Measurements from ENCODE around the gene ELSPBP1. TPM values are rescaled to one million over a fixed set of nuclear protein-coding genes. Genes with fewer than 3 reads are reported as not detected.

ELSPBP1 gene
- polyA plus RNA-seq, 1 donor (not counting 4 experiments of a cell fraction or from before 2014, with no cell fraction given), result not detected

- no peak for TF ChIP-seq CTCF (optimal IDR thresholded peaks at IDR 0.05 in 1 of 3, IDR thresholded peaks at IDR 0.05 in 1 of 3, conservative IDR thresholded peaks at IDR 0.05 in 1 of 3; ENCODE audit: extremely low read depth in 1 of 3, insufficient read depth in 2 of 3, low read length in 3 of 3)
- TF ChIP-seq EZH2 (IDR thresholded peaks at IDR 0.05; ENCODE audit: low read length), result no peak
- no peak overlapping the region for H3K4me2 ChIP-seq (ENCODE audit: control insufficient read depth, extremely low read depth, insufficient read depth, low read depth, low read length)
- FAIRE-seq (no peak), DNase-seq (ENCODE audit: low read depth, low spot score) (no peak)
- H3K27me3 ChIP-seq (ENCODE audit: control insufficient read depth, extremely low read depth, insufficient read depth, low read length), result no peaks in the 10 kb centered on the region
- no peak overlapping the region for H3K27ac ChIP-seq (ENCODE audit: control insufficient read depth, insufficient read depth, low read length)
- H3K9me3 ChIP-seq (ENCODE audit: control insufficient read depth, low read depth, low read length), result no peaks in the 10 kb centered on the region
- H3K9ac ChIP-seq (ENCODE audit: control insufficient read depth, extremely low read depth, insufficient read depth, low read length), result no peak overlapping the region
- H3K4me1 ChIP-seq (ENCODE audit: control insufficient read depth, extremely low read depth, insufficient read depth, low read length), result no peaks in the 10 kb centered on the region
- dilution Hi-C loops (cut with MboI; ENCODE audit: extremely low pct_ligation_motif_present, low sequenced_read_pairs), result no loop called here
- no peaks in the 10 kb centered on the region for H3K79me2 ChIP-seq (ENCODE audit: control insufficient read depth, insufficient read depth, low read length)
- no peak overlapping the region for H2AFZ ChIP-seq (ENCODE audit: control insufficient read depth, low read length)
- H3K9me1 ChIP-seq (ENCODE audit: control insufficient read depth, extremely low read depth, insufficient read depth, low read length), result no peaks in the 10 kb centered on the region
- no peak overlapping the region for H3K4me3 ChIP-seq (ENCODE audit: control insufficient read depth in 2 of 3, extremely low read depth in 1 of 3, insufficient read depth in 2 of 3, low read depth in 1 of 3, low read length in 3 of 3)
- H3K36me3 ChIP-seq (ENCODE audit: control insufficient read depth in 2 of 2, extremely low read depth in 1 of 2, insufficient read depth in 2 of 2, low read length in 2 of 2), result no peaks in the 10 kb centered on the region
- no peaks in the 10 kb centered on the region for H4K20me1 ChIP-seq (ENCODE audit: control insufficient read depth, extremely low read depth, insufficient read depth, low read length)
Observed at GRCh38 chr19:48004236-48004635, 9.8 kb downstream of the ELSPBP1 start.

- H3K9me1 ChIP-seq (ENCODE audit: control insufficient read depth, extremely low read depth, insufficient read depth, low read length), result no peaks in the 10 kb centered on the region
- no peaks in the 10 kb centered on the region for H3K79me2 ChIP-seq (ENCODE audit: control insufficient read depth, insufficient read depth, low read length)
- no peaks in the 10 kb centered on the region for H3K4me1 ChIP-seq (ENCODE audit: control insufficient read depth, extremely low read depth, insufficient read depth, low read length)
- no peak for DNase-seq (ENCODE audit: low read depth, low spot score)
- no peak for TF ChIP-seq EZH2 (IDR thresholded peaks at IDR 0.05; ENCODE audit: low read length)
- peak in 1 of 3 experiments; percentile 14 for TF ChIP-seq CTCF (optimal IDR thresholded peaks at IDR 0.05 in 1 of 3, IDR thresholded peaks at IDR 0.05 in 1 of 3, conservative IDR thresholded peaks at IDR 0.05 in 1 of 3; ENCODE audit: extremely low read depth in 1 of 3, insufficient read depth in 2 of 3, low read length in 3 of 3)
- H3K4me2 ChIP-seq (ENCODE audit: control insufficient read depth, extremely low read depth, insufficient read depth, low read depth, low read length), result no peak overlapping the region
- H3K36me3 ChIP-seq (ENCODE audit: control insufficient read depth in 2 of 2, extremely low read depth in 1 of 2, insufficient read depth in 2 of 2, low read length in 2 of 2), result no peaks in the 10 kb centered on the region
- H3K9me3 ChIP-seq (ENCODE audit: control insufficient read depth, low read depth, low read length), result no peaks in the 10 kb centered on the region
- H3K27me3 ChIP-seq (ENCODE audit: control insufficient read depth, extremely low read depth, insufficient read depth, low read length), result no peaks in the 10 kb centered on the region
- dilution Hi-C loops (cut with MboI; ENCODE audit: extremely low pct_ligation_motif_present, low sequenced_read_pairs), result no loop called here
- no peak for FAIRE-seq
- no peak overlapping the region for H3K9ac ChIP-seq (ENCODE audit: control insufficient read depth, extremely low read depth, insufficient read depth, low read length)
- no peak overlapping the region for H3K4me3 ChIP-seq (ENCODE audit: control insufficient read depth in 2 of 3, extremely low read depth in 1 of 3, insufficient read depth in 2 of 3, low read depth in 1 of 3, low read length in 3 of 3)
- no peaks in the 10 kb centered on the region for H4K20me1 ChIP-seq (ENCODE audit: control insufficient read depth, extremely low read depth, insufficient read depth, low read length)
- no peak overlapping the region for H3K27ac ChIP-seq (ENCODE audit: control insufficient read depth, insufficient read depth, low read length)
- no peak overlapping the region for H2AFZ ChIP-seq (ENCODE audit: control insufficient read depth, low read length)
Observed at GRCh38 chr19:48006762-48007161, 12.3 kb downstream of the ELSPBP1 start.

Measured in keratinocyte (primary cell).